GM12878 (cell line): ENCODE results near the gene XKR3. TPM values are rescaled to one million over a fixed set of nuclear protein-coding genes. Genes with fewer than 3 reads are reported as not detected.

Source experiments
- ATAC-seq: fragments of 200-7000 bp; cut with Tn5 transposase; 3 replicates; pipeline ENCODE4 v1.9.1; 2020; ENCODE audit warnings: mild to moderate bottlenecking, moderate library complexity
- BruUV-seq: library from RNA; stranded (reverse); fragments of 400-500 nt; replicated peaks from 2 replicates; lab custom pipeline; 2021; lab: Mats Ljungman, UMichigan
- CTCF ChIA-PET: fragments of 300-600 bp; sonication (Branson Sonifier 250); formaldehyde crosslinking; extraction: SDS; loops from one replicate; lab custom pipeline; 2021; ENCODE audit warnings: inconsistent platforms; lab: Yijun Ruan, JAX
- POLR2A ChIA-PET: fragments of 350-600 bp; formaldehyde crosslinking; extraction: SDS; loops from one replicate; lab custom pipeline; 2021; ENCODE audit warnings: inconsistent platforms; lab: Charles Lee
- RAD21 ChIA-PET: fragments of 300-600 bp; sonication (Branson Sonifier 250); formaldehyde crosslinking; loops from one replicate; lab custom pipeline; 2023; ENCODE audit warnings: antibody characterized with exemption; ENCODE audit not compliant: unreplicated experiment; lab: Charles Lee
- SMC1A ChIA-PET: fragments of 300-600 bp; sonication (Branson Sonifier 250); formaldehyde crosslinking; loops from one replicate; lab custom pipeline; 2023; ENCODE audit not compliant: unreplicated experiment, uncharacterized antibody; lab: Charles Lee
- DNase-seq: peaks from one replicate; pipeline ENCODE4 v3.0.0-alpha.2; 2011; ENCODE audit warnings: low read depth, low spot score
- FAIRE-seq: peaks from 3 replicates; lab custom pipeline; 2011; peaks lifted over from hg19 to GRCh38; lab: Jason Lieb, UNC
- H2AFZ ChIP-seq: 2 replicates; pipeline ENCODE4 v1.6.0; 2011; ENCODE audit warnings: low read depth, low read length, control low read depth; ENCODE audit not compliant: control insufficient read depth
- H3K27ac ChIP-seq: 2 replicates; pipeline ENCODE4 v1.5.1; 2011; ENCODE audit warnings: control low read depth; ENCODE audit not compliant: control insufficient read depth, insufficient read depth
- H3K27me3 ChIP-seq, 2 experiments: replicated peaks in 1 of 2; 2 replicates each; pipeline versions ENCODE4 v1.6.0 to v1.6.1; 2011; ENCODE audit warnings: low read length in 1 of 2; ENCODE audit not compliant: control insufficient read depth in 2 of 2, insufficient read depth in 2 of 2
- H3K36me3 ChIP-seq, 2 experiments: 2 replicates each; pipeline ENCODE4 v1.5.1; 2011; ENCODE audit warnings: low read length in 1 of 2; ENCODE audit not compliant: control insufficient read depth in 2 of 2, insufficient read depth in 2 of 2
- H3K4me1 ChIP-seq: 2 replicates; pipeline ENCODE4 v1.6.1; 2011; ENCODE audit warnings: mild to moderate bottlenecking, low read length, moderate library complexity, mixed read lengths; ENCODE audit not compliant: control insufficient read depth, insufficient read depth
- H3K4me2 ChIP-seq: 2 replicates; pipeline ENCODE4 v1.6.0; 2011; ENCODE audit warnings: control low read depth; ENCODE audit not compliant: control insufficient read depth, insufficient read depth
- H3K4me3 ChIP-seq: fragments of 200-600 bp; sonication (generic); 2 replicates; pipeline ENCODE4 v1.5.1; 2016
- H3K79me2 ChIP-seq: 2 replicates; pipeline ENCODE4 v1.6.0; 2011; ENCODE audit warnings: low read length; ENCODE audit not compliant: control insufficient read depth, insufficient read depth
- H3K9ac ChIP-seq: 2 replicates; pipeline ENCODE4 v1.8.0; 2011; ENCODE audit warnings: low read length, control low read depth, mixed read lengths; ENCODE audit not compliant: control insufficient read depth, insufficient read depth
- H3K9me3 ChIP-seq: replicated peaks from 3 replicates; pipeline ENCODE4 v1.5.1; 2011; ENCODE audit warnings: mild to moderate bottlenecking, low read length; ENCODE audit not compliant: control insufficient read depth, insufficient read depth
- H4K20me1 ChIP-seq: 2 replicates; pipeline ENCODE4 v1.6.0; 2011; ENCODE audit not compliant: control insufficient read depth, insufficient read depth
- ATF2 ChIP-seq: IDR thresholded peaks from 2 replicates; pipeline ENCODE4 v1.6.1; 2012; ENCODE audit warnings: low read length, inconsistent platforms
- EP300 ChIP-seq, 2 experiments: fragments of 150-350 bp in 1 of 2; IDR thresholded peaks; 2 replicates each; pipeline ENCODE4 v1.6.1; 2011 to 2012; ENCODE audit warnings: low read depth in 2 of 2, low read length in 2 of 2, borderline replicate concordance in 1 of 2, improper control_type of control experiment in 1 of 2, inconsistent platforms in 1 of 2; ENCODE audit not compliant: control insufficient read depth in 1 of 2
- HCFC1 ChIP-seq: fragments of 150-350 bp; IDR thresholded peaks from 2 replicates; pipeline ENCODE4 v1.6.1; 2014; ENCODE audit warnings: low read length
- HSF1 ChIP-seq: fragments of 150-350 bp; IDR thresholded peaks from 2 replicates; pipeline ENCODE4 v1.6.1; 2014; ENCODE audit warnings: mild to moderate bottlenecking, low read depth, low read length
- JUNB ChIP-seq: IDR thresholded peaks from 2 replicates; pipeline ENCODE4 v1.6.1; 2016; ENCODE audit warnings: antibody characterized with exemption, mild to moderate bottlenecking
- NFXL1 ChIP-seq: fragments of 450-650 bp; IDR thresholded peaks from 2 replicates; pipeline ENCODE4 v1.6.1; 2017; ENCODE audit warnings: antibody characterized with exemption, mild to moderate bottlenecking, borderline replicate concordance
- NR2C1 ChIP-seq: fragments of 450-650 bp; IDR thresholded peaks from 2 replicates; pipeline ENCODE4 v1.6.1; 2017; ENCODE audit warnings: antibody characterized with exemption, mild to moderate bottlenecking, moderate library complexity
- POU2F2 ChIP-seq: IDR thresholded peaks from 3 replicates; pipeline ENCODE4 v1.6.1; 2011; ENCODE audit warnings: low read depth, mild to moderate bottlenecking, low read length, borderline replicate concordance
- SMAD5 ChIP-seq: IDR thresholded peaks from 2 replicates; pipeline ENCODE4 v1.6.1; 2016; ENCODE audit warnings: antibody characterized with exemption, low read depth
- SMC3 ChIP-seq: IDR thresholded peaks from 2 replicates; pipeline ENCODE4 v1.6.1; 2011; ENCODE audit warnings: low read length, improper control_type of control experiment, borderline replicate concordance
- SREBF1 ChIP-seq: IDR thresholded peaks from 2 replicates; pipeline ENCODE4 v1.6.1; 2012; ENCODE audit warnings: mild to moderate bottlenecking, low read length
- TAF1 ChIP-seq: IDR thresholded peaks from 2 replicates; pipeline ENCODE4 v1.6.1; 2011; ENCODE audit warnings: mild to moderate bottlenecking, low read depth, low read length, borderline replicate concordance
- TCF12 ChIP-seq: IDR thresholded peaks from 2 replicates; pipeline ENCODE4 v1.6.1; 2011; ENCODE audit warnings: low read depth, mild to moderate bottlenecking, low read length
- ZNF274 ChIP-seq: IDR thresholded peaks from one replicate; pipeline ENCODE4 v1.8.0; 2011; ENCODE audit not compliant: insufficient read length, insufficient read depth
- WGBS: methylation state at CpG from one replicate; pipeline ENCODE4 v1.1.6; 2016; ENCODE audit warnings: low lambda C conversion rate; ENCODE audit not compliant: insufficient replicate concordance, insufficient coverage; ENCODE audit errors: missing lambda C conversion rate; 5-methylcytosine and 5-hydroxymethylcytosine counted together
- in situ Hi-C: fragments of 300-500 bp; cut with MboI; formaldehyde crosslinking; loops from 9 replicates; pipeline ENCODE4 v1.14.3; 2018; ENCODE audit warnings: mixed read lengths
- intact Hi-C: fragments of 100-400 bp; cut with micrococcal nuclease; formaldehyde crosslinking; loops from one replicate; pipeline ENCODE4 v1.14.2; 2022; ENCODE audit not compliant: unreplicated experiment
- polyA plus RNA-seq, 11 experiments: library from polyadenylated mRNA; depleted of rRNA in 4 of 11; unstranded in 6 of 11; stranded (reverse) in 5 of 11; fragments of >200 nt; fragmentation: Nextera tagmentation in 4 of 11; fragmentation: Illumina TruSeq in 1 of 11; extraction: Ambion mirVana in 4 of 11; extraction: Trizol in 1 of 11; gene quantifications; 1 replicate in 1 of 11; 2 replicates in 10 of 11; pipeline versions ENCODE4 v1.2.1 to v1.2.3, GENCODE V29; 2011 to 2016; ENCODE audit warnings: inconsistent platforms in 2 of 11, missing spikeins in 2 of 11, low read depth in 1 of 11
- total RNA-seq, 4 experiments: library from RNA; depleted of rRNA in 3 of 4; stranded (reverse); fragments of >200 nt in 3 of 4; fragmentation: Illumina TruSeq in 1 of 4; extraction: Trizol in 1 of 4; gene quantifications; 2 replicates each; pipeline versions ENCODE4 v1.2.1 to v1.2.3, GENCODE V29; 2013 to 2021

XKR3 gene
- total and polyA plus RNA-seq, 10 of the 15 experiments (the other 5 are each of a cell fraction or from before 2014, with no cell fraction given) = 0.09 to 0.14 TPM; not detected in 8

- no peak for FAIRE-seq
- no peaks in the 10 kb centered on the region for H4K20me1 ChIP-seq
- in situ Hi-C loops = no loop called here
- no peaks in the 10 kb centered on the region for H3K36me3 ChIP-seq
- no peak for DNase-seq
- intact Hi-C loops = no loop called here
- no peak overlapping the region for H3K4me3 ChIP-seq
- no peak overlapping the region for H3K9ac ChIP-seq
- ChIA-PET CTCF (no interaction called here), POLR2A (no interaction called here), SMC1A (no interaction called here), RAD21 (no interaction called here)
- WGBS = 38% methylated on average over 4 of the region's 4 CpGs
- H3K27ac ChIP-seq = no peak overlapping the region
- no peaks in the 10 kb centered on the region for H3K27me3 ChIP-seq
- H2AFZ ChIP-seq = no peak overlapping the region
- TF ChIP-seq NFXL1 (no peak), SREBF1 (no peak), ATF2 (no peak), EP300 (IDR thresholded peaks at IDR 0.05; ENCODE audit: borderline replicate concordance in 1 of 2, control insufficient read depth in 1 of 2, low read depth in 2 of 2, low read length in 2 of 2) (no peak), SMC3 (no peak), HSF1 (no peak), HCFC1 (no peak), TAF1 (no peak), SMAD5 (no peak), TCF12 (no peak), ZNF274 (no peak), JUNB (no peak), NR2C1 (no peak), POU2F2 (no peak)
- no peak overlapping the region for H3K4me2 ChIP-seq
- no TSS peak for BruUV-seq
- no peaks in the 10 kb centered on the region for H3K9me3 ChIP-seq
- ATAC-seq = no peak
- H3K79me2 ChIP-seq = no peaks in the 10 kb centered on the region
- H3K4me1 ChIP-seq = no peaks in the 10 kb centered on the region
Observed at GRCh38 chr22:16810188-16810802, 14.9 kb downstream of the XKR3 start.
